Measurements from ENCODE around the gene SCGB3A1.

SCGB3A1 gene

DNA sequence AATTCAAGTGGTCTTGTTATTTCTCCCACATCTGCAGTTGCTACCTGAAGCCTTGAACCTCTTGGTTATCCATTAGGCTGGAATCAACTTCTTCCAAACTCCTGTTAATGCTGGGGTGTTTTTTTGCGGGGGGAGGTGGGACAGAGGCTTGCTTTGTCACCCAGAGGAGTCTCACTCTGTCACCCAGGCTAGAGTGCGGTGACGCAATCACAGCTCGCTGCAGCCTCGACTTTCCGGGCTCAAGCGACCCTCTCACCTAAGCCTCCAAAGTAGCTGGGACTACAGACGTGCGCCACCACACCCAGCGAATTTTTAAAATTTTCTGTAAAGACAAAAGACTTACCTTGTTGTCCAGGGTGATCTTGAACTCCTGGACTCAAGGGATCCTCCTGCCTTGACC, 4.4 kb downstream of the SCGB3A1 start:
- Histone ChIP-seq H3K4me3 (ENCODE audit: low read length) (no peak overlapping the region), H3K27me3 (ENCODE audit: low read depth, low read length) (no peaks in the 10 kb centered on the region), H3K4me2 (ENCODE audit: low read length) (no peak overlapping the region), H3K36me3 (replicated peaks; ENCODE audit: low read depth, low read length) (no peaks in the 10 kb centered on the region), H3K4me1 (ENCODE audit: low read length) (no peaks in the 10 kb centered on the region), H3K27ac (ENCODE audit: low read length) (no peak overlapping the region), H4K20me1 (ENCODE audit: insufficient read depth, low read length) (no peaks in the 10 kb centered on the region), H3K9me3 (ENCODE audit: insufficient read depth, low read length) (no peaks in the 10 kb centered on the region), H3K9ac (ENCODE audit: low read length) (no peak overlapping the region), H2AFZ (ENCODE audit: low read depth, low read length) (no peak overlapping the region), H3K79me2 (ENCODE audit: low read length) (no peaks in the 10 kb centered on the region)
- TF ChIP-seq, protein P1, sequence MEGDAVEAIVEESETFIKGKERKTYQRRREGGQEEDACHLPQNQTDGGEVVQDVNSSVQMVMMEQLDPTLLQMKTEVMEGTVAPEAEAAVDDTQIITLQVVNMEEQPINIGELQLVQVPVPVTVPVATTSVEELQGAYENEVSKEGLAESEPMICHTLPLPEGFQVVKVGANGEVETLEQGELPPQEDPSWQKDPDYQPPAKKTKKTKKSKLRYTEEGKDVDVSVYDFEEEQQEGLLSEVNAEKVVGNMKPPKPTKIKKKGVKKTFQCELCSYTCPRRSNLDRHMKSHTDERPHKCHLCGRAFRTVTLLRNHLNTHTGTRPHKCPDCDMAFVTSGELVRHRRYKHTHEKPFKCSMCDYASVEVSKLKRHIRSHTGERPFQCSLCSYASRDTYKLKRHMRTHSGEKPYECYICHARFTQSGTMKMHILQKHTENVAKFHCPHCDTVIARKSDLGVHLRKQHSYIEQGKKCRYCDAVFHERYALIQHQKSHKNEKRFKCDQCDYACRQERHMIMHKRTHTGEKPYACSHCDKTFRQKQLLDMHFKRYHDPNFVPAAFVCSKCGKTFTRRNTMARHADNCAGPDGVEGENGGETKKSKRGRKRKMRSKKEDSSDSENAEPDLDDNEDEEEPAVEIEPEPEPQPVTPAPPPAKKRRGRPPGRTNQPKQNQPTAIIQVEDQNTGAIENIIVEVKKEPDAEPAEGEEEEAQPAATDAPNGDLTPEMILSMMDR (IDR thresholded peaks at IDR 0.05; ENCODE audit: low read depth, low read length) = no peak
- no peak for TF ChIP-seq EZH2phosphoT487 (IDR thresholded peaks at IDR 0.05; ENCODE audit: low read depth)

DNA sequence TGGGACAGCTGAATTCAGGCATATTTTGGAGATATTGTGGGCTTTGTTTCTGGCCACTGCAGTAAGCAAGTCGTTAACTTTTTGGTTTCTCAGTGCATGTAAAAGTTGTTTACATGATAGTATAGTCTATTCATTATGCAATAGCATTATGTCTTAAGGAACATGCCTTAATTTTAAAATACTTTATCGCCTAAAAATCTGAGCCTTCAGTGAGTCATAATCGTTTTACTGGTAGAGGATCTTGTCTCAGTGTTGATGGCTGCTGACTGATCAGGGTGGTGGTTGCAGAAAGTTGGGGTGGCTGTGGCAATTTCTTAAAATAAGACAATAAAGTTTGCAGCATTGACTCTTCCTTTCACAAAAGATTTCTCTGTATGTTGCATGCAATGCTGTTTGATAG, 5.1 kb downstream of the SCGB3A1 start:
- no peaks in the 10 kb centered on the region for H3K27me3 ChIP-seq (ENCODE audit: low read depth, low read length)
- no peak overlapping the region for H2AFZ ChIP-seq (ENCODE audit: low read depth, low read length)
- no peak overlapping the region for H3K4me2 ChIP-seq (ENCODE audit: low read length)
- no peak overlapping the region for H3K27ac ChIP-seq (ENCODE audit: low read length)
- TF ChIP-seq, protein P1 (IDR thresholded peaks at IDR 0.05; ENCODE audit: low read depth, low read length) = no peak
- TF ChIP-seq EZH2phosphoT487 (IDR thresholded peaks at IDR 0.05; ENCODE audit: low read depth) = no peak
- no peaks in the 10 kb centered on the region for H3K9me3 ChIP-seq (ENCODE audit: insufficient read depth, low read length)
- no peak overlapping the region for H3K4me3 ChIP-seq (ENCODE audit: low read length)
- no peaks in the 10 kb centered on the region for H3K36me3 ChIP-seq (replicated peaks; ENCODE audit: low read depth, low read length)
- no peaks in the 10 kb centered on the region for H3K4me1 ChIP-seq (ENCODE audit: low read length)
- no peaks in the 10 kb centered on the region for H4K20me1 ChIP-seq (ENCODE audit: insufficient read depth, low read length)
- no peaks in the 10 kb centered on the region for H3K79me2 ChIP-seq (ENCODE audit: low read length)
- H3K9ac ChIP-seq (ENCODE audit: low read length) = no peak overlapping the region

DNA sequence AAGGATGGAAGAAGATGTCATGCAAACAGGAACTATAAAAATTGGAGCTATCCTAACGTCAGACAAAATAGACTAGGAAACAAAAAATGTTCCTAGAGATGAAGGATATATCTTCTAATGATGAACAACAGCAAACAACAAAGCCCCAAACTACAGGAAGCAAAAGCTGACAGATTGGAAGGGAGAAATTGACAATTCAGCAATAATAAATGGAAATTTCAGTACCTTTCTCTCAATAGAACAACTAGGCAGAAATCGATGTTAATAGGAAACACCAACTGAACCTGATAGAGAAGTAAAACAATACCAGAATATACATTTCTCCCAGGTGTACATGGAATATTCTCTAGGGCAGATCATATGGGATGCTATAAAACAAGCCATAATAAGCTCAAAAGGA, 7.6 kb downstream of the SCGB3A1 start:
- Histone ChIP-seq H2AFZ (ENCODE audit: low read depth, low read length) (no peak overlapping the region), H3K4me1 (ENCODE audit: low read length) (no peaks in the 10 kb centered on the region), H3K79me2 (ENCODE audit: low read length) (no peaks in the 10 kb centered on the region), H3K4me3 (ENCODE audit: low read length) (no peak overlapping the region), H3K27me3 (ENCODE audit: low read depth, low read length) (no peaks in the 10 kb centered on the region), H3K9ac (ENCODE audit: low read length) (no peak overlapping the region), H4K20me1 (ENCODE audit: insufficient read depth, low read length) (no peaks in the 10 kb centered on the region), H3K4me2 (ENCODE audit: low read length) (no peak overlapping the region), H3K36me3 (replicated peaks; ENCODE audit: low read depth, low read length) (no peaks in the 10 kb centered on the region), H3K9me3 (ENCODE audit: insufficient read depth, low read length) (no peaks in the 10 kb centered on the region), H3K27ac (ENCODE audit: low read length) (no peak overlapping the region)
- TF ChIP-seq EZH2phosphoT487 (IDR thresholded peaks at IDR 0.05; ENCODE audit: low read depth) = no peak
- TF ChIP-seq, protein P1 (IDR thresholded peaks at IDR 0.05; ENCODE audit: low read depth, low read length) = no peak

DNA sequence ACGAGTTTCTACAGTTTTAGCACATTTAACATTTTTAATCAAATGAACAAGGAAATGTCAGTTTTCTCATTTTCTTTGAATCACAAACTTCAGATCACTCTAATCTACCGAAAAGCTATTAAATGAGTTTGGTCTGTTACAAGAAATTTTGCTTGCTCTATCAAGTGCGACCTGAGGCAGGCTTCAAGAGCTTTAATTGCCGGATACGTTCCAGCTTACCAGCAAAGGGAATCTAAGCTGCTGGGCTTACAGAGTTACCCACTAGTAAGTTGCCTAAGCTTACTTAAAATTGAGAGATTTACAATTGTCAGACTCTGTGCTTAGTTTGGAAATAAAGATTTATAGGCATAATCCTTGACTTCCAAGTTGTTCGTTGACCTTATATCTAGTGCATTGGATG, 10.6 kb downstream of the SCGB3A1 start:
- no peak overlapping the region for H2AFZ ChIP-seq (ENCODE audit: low read depth, low read length)

More for the DNA sequence above, 10.6 kb downstream of the SCGB3A1 start:
- no peaks in the 10 kb centered on the region for H3K79me2 ChIP-seq (ENCODE audit: low read length)
- H3K36me3 ChIP-seq (replicated peaks; ENCODE audit: low read depth, low read length) = peaks cover 12% of the 10 kb centered on the region
- no peak overlapping the region for H3K9ac ChIP-seq (ENCODE audit: low read length)
- no peaks in the 10 kb centered on the region for H4K20me1 ChIP-seq (ENCODE audit: insufficient read depth, low read length)
- H3K9me3 ChIP-seq (ENCODE audit: insufficient read depth, low read length) = no peaks in the 10 kb centered on the region
- H3K4me2 ChIP-seq (ENCODE audit: low read length) = no peak overlapping the region
- no peak overlapping the region for H3K4me3 ChIP-seq (ENCODE audit: low read length)
- no peaks in the 10 kb centered on the region for H3K27me3 ChIP-seq (ENCODE audit: low read depth, low read length)
- no peak overlapping the region for H3K27ac ChIP-seq (ENCODE audit: low read length)
- no peaks in the 10 kb centered on the region for H3K4me1 ChIP-seq (ENCODE audit: low read length)
- TF ChIP-seq, protein P1 (IDR thresholded peaks at IDR 0.05; ENCODE audit: low read depth, low read length) = no peak
- TF ChIP-seq EZH2phosphoT487 (IDR thresholded peaks at IDR 0.05; ENCODE audit: low read depth) = no peak

All from OCI-LY3 (cell line).